KBM-7 (cell line): ENCODE data around the gene NLRP13.

Source experiments
- DNase-seq: peaks from one replicate; pipeline ENCODE4 v3.0.0-alpha.2; 2015
- in situ Hi-C: fragments of 300-500 bp; cut with MboI; formaldehyde crosslinking; loops from 2 replicates; pipeline ENCODE4 v1.14.3; 2020; ENCODE audit warnings: low sequenced_read_pairs, low pct_unique_long_range_greater_than_20kb, mixed read lengths

The NLRP13 gene

DNA sequence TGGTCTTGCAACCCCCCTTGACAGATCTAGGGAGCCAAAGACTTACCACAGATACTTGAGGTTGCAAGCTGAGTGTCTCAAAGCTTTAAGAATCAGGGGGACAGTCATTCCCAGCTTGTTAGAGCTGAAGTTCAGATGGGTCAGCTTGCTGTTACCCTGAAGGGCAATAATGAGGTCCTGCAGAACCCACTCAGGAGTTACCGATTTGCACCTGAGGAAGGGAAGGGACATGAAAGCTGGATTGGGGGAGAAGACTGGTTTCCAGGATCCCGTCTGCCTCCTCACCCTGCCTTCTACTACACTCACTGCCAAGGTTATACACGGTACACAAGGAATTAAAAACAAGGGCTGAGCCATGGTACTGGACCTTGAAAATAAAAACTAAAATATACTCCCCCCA lies 24.4 kb downstream of the NLRP13 start:
- in situ Hi-C loops: no loop called here
- DNase-seq: no peak

DNA sequence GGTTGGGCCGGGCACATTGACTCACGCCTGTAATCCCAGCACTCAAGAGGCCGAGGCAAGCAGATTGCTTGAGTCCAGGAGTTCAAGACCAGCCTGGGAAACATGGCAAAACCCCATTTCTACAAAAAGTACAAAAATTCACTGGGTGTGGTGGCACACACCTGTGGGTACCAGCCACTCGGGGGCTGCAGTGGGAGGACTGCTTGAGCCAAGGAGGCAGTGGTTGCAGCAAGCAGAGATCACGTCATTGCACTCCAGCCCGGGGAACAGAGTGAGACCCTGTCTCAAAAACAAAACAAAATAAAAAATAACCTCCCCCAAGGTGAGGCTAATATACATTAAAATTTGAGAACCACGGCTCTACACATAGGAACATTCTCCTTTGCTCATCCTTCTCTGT lies 24.9 kb downstream of the NLRP13 start:
- no peak for DNase-seq
- in situ Hi-C loops: no loop called here

DNA sequence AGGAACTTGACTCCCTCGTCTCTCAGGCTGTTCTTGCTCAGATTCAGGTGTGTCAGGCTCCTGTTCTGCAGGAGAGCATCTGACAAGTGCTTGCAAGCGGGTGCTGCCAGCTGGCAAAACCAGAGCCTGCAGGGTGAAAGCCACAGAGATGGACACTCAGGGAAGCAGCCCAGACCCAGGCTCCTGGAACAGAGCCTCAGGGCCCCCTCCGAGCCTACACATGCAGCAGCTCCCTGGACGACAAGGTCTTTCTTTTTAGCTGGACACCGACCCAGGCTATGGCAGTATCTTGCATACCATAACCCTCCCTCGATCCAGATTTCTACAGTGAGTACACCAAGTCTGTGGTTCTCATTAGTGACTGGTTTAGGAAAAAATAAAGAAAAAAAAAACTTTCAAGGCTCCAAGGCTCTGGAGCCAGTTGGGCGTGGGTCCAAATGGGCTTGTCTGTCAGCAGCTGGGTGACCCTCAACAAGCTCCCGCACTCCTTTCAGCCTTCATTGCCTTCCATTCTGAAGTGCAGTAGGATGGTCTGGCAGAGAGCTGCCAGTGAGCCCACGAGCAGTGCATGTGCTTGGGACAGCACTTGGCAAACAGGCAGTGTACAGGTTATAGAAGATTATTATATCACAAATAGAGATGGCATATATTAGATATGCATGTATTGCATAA lies 29.9 kb downstream of the NLRP13 start:
- in situ Hi-C loops: no loop called here
- DNase-seq: no peak

DNA sequence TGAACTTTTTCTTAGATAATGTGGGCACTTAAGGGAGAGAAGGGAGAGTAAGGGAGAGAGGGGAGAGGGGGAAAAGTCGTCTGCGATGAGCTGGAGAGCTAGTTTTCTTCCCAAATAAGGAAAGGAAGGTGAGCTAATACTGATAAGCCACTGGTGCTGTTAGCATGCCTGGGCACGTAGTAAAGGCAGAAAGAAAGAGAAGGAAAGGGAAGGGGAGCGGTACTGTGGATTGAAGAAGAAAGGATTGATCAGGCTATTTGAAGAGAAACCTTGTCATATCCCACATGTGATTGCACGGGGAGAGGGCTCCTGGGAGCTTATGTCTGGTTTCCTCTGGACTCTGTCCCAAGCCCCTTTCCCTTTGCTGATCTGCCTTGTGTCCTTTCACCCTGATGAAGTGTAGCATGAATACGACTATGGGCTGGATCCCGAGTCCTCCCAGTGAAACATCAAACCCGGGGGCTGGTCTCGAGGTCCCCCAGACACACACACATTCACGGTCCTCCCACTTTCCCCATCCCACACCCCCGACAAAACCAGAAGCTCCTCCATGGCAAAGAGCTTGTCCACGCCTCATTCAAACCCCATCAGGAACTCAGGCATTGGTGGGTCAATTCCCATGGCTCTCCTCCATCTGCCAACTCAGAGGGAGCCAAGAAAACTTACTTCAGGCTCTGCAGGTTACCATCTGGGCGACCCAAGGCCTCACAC lies 30.6 kb downstream of the NLRP13 start:
- in situ Hi-C loops: no loop called here
- no peak for DNase-seq

DNA sequence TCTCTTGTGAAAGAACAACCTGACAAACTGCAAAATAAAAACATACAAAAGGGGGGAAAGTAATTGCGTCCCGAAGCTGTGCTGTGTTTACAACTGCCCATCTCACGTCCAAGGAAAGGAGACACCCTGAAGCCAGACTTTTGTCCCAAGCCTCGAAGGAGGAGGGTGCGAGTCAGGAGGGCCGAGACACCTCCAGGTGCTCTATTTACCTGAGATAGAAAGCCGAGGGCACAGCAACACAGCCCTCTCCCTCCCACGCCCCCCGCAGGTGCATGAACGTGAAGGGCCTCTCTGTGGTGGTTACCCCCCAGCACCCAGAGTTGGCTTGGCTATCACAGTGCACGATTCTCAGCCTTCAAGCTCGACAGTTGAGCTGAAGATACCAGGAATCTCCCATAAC lies 33.2 kb downstream of the NLRP13 start:
- DNase-seq: no peak
- in situ Hi-C loops: no loop called here

DNA sequence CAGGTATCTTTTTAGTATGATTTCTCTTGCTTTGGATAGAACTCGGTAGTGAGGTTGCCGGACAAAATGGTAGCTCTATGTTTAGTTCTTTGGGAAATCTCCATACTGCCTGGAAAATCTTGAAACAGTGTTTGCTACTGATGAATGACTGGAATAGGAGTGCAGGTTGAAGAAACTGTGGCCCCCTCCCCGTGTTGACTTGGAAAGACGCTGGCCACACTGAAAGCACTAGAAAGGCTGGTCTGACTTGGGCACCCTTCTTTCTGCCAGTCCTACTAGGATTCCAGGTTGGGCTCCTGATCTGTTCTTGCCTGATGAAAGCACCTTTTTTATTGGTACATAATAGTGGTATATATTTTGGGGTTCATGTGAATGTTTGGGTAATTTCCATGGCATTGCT lies 49.5 kb downstream of the NLRP13 start:
- DNase-seq: no peak
- in situ Hi-C loops: no loop called here

DNA sequence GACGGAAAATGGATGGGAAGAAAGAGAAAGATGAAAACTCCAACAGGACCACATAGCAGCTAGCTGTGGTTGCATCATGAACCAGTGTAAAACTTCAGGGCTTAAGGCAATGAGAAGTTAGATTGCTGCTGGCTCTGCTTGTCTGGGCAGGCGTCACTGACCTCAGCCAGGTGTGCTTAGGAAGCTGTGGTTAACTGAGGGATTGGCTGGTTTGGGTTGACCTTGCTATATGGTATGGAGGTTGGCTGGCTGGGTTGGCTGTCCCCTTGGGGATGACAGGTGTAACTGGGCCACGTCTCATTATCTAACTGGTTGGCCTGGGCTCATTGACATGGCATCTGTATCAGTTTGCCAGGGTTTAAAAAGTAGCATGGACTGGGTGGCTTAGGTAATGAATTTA lies 54.9 kb downstream of the NLRP13 start:
- in situ Hi-C loops: no loop called here
- no peak for DNase-seq

DNA sequence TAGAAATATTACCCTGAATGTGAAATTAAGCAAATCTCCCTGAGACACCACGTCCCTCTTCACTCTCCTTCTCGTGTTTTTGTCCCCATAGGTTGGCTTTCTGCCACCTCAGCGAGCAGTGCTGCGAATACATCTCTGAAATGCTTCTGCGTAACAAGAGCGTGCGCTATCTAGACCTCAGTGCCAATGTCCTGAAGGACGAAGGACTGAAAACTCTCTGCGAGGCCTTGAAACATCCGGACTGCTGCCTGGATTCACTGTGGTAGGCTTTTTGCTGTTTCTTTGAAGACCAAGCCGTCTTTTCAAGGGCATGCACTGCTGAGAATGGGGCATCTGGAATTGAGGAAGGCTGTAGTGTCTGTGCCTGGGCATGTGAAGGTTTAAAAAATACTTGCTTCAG lies 61.4 kb downstream of the NLRP13 start:
- in situ Hi-C loops: no loop called here
- DNase-seq: no peak

DNA sequence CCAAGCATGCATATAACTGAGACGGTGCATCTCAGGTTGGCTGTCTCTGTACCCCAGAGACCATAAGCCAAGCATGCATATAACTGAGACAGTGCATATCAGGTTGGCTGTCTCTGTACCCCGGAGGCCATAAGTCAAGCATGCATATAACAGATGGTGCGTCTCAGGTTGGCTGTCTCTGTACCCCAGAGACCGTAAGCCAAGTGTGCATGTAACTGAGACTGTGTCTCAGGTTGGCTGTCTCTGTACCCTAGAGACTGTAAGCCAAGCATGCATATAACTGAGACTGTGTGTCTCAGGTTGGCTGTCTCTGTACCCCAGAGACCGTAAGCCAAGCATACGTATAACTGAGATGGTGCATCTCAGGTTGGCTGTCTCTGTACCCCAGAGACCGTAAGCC lies 65.0 kb downstream of the NLRP13 start:
- in situ Hi-C loops: no loop called here
- DNase-seq: no peak

DNA sequence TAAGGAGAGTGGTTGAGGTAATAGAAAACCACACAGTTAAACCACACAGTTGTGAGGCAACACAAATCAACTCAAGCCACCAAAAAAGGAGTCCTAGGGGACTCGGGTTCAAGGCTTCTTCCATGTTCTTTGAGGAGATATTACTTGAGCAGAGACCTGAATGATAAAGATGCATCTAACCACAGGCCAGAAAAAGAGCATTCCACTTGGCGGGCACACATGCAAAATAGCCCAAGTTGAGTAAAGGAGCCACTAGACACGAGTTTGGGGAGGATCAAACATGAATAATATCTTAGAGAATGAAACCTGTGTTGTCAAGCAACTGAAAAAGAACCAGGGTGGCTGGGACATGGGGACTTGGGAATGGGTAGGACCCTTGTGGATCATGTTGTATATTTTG lies 65.6 kb downstream of the NLRP13 start:
- no peak for DNase-seq
- in situ Hi-C loops: no loop called here

DNA sequence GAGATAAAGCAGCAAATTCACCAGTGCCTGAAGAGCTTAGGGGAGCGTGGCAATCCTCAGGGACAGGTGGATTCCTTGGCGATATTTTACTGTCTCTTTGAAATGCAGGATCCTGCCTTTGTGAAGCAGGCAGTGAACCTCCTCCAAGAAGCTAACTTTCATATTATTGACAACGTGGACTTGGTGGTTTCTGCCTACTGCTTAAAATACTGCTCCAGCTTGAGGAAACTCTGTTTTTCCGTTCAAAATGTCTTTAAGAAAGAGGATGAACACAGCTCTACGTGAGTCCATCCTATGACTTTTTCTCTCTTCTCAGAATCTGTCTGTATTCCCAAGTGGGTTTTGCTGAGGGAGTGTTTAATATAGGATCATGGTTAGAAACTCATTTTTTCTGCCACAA lies 73.2 kb downstream of the NLRP13 start:
- no peak for DNase-seq
- in situ Hi-C loops: no loop called here

DNA sequence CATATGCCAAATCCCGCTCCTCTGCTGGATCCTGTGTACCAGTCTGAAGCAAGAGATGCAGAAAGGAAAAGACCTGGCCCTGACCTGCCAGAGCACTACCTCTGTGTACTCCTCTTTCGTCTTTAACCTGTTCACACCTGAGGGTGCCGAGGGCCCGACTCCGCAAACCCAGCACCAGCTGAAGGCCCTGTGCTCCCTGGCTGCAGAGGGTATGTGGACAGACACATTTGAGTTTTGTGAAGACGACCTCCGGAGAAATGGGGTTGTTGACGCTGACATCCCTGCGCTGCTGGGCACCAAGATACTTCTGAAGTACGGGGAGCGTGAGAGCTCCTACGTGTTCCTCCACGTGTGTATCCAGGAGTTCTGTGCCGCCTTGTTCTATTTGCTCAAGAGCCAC lies 73.7 kb downstream of the NLRP13 start:
- in situ Hi-C loops: no loop called here
- no peak for DNase-seq

DNA sequence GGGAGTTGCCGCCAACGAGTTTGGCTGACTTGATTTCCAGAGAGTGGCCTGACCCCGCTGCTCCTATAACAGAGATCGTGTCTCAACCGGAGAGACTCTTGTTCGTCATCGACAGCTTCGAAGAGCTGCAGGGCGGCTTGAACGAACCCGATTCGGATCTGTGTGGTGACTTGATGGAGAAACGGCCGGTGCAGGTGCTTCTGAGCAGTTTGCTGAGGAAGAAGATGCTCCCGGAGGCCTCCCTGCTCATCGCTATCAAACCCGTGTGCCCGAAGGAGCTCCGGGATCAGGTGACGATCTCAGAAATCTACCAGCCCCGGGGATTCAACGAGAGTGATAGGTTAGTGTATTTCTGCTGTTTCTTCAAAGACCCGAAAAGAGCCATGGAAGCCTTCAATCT lies 74.2 kb downstream of the NLRP13 start:
- in situ Hi-C loops: no loop called here

DNA sequence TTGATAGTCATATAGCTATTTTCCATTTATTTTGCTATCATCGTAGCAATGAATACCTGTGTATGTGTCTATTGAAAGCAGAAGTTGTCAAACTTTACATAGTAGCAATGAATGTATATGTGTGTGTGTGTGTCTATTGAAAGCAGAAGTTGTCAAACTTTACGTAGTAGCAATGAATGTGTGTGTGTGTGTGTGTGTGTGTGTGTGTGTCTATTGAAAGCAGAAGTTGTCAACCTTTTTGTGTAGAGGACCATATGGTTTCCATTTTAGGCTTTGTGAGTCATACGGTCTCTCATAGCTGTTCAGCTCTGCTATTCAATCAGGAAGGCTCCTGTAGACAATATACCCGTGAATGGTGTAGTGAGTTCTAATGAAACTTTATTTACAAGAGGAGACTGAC lies 75.0 kb downstream of the NLRP13 start:
- DNase-seq: no peak

More for the DNA sequence above, 74.2 kb downstream of the NLRP13 start:
- no peak for DNase-seq

DNA sequence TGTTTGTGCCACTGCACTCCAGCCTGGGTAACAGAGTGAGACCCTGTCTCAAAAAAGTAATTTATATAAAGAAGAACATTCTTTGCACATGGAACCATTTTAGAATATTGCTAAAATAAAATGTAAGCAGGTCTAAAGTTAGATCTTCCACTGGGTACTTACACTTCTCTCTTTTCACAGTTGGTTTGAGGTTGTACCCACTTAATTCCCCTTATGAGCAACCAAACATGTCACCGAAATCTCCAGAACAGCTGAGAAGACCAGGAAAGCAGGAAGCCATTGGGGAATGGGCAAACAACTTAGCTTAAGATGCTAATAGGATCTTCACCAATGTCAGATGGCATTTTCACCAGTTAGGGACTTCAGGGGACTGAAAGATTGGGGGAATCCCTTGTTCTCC lies 77.0 kb downstream of the NLRP13 start:
- DNase-seq: no peak
- in situ Hi-C loops: no loop called here

More for the DNA sequence above, 75.0 kb downstream of the NLRP13 start:
- in situ Hi-C loops: no loop called here
